Muscle of leg (tissue), 11 donors: ENCODE measurements around the gene ITGA2. TPM values are rescaled to one million over a fixed set of nuclear protein-coding genes. Genes with fewer than 3 reads are reported as not detected.

Source experiments
- DNase-seq: peaks from one replicate; pipeline ENCODE4 v3.0.0; 2013
- H3K27ac ChIP-seq: one replicate; pipeline ENCODE4 v1.5.1; 2013; ENCODE audit warnings: mild to moderate bottlenecking, low read length, control low read depth
- H3K27me3 ChIP-seq: one replicate; pipeline ENCODE4 v1.6.1; 2013; ENCODE audit warnings: low read length; ENCODE audit not compliant: control insufficient read depth, insufficient read depth
- H3K36me3 ChIP-seq: one replicate; pipeline ENCODE4 v1.6.1; 2013; ENCODE audit warnings: low read length; ENCODE audit not compliant: control insufficient read depth, insufficient read depth
- H3K4me1 ChIP-seq: one replicate; pipeline ENCODE4 v1.6.1; 2013; ENCODE audit warnings: low read length; ENCODE audit not compliant: control insufficient read depth, insufficient read depth
- H3K4me3 ChIP-seq: one replicate; pipeline ENCODE4 v1.5.1; 2013; ENCODE audit warnings: low read length, control low read depth
- H3K9me3 ChIP-seq: replicated peaks from 2 replicates; pipeline ENCODE4 v1.6.1; 2013; ENCODE audit warnings: low read depth, low read length; ENCODE audit not compliant: control insufficient read depth
- WGBS: methylation state at CpG from one replicate; pipeline ENCODE4 v1.1.5; 2013; ENCODE audit warnings: missing lambda C conversion rate; ENCODE audit not compliant: insufficient coverage; 5-methylcytosine and 5-hydroxymethylcytosine counted together
- polyA plus RNA-seq, 8 donors: library from polyadenylated mRNA; unstranded; fragments of 120-200 nt; gene quantifications; one replicate each; pipeline versions ENCODE4 v1.2.1 to v1.2.3, GENCODE V29; 2013; ENCODE audit warnings: inconsistent platforms in 1 of 8, low replicate concordance in 1 of 8; ENCODE audit not compliant: insufficient read length in 8 of 8, insufficient read depth in 1 of 8
- total RNA-seq: library from RNA; stranded (reverse); fragments of 120-200 nt; gene quantifications from one replicate; pipeline ENCODE4 v1.2.4, GENCODE V29; 2013

The ITGA2 gene
- total and polyA plus RNA-seq, 9 donors = 6.0 to 27.7 (median 9.5) TPM

- H3K4me3 ChIP-seq = no peak overlapping the region
- no peaks in the 10 kb centered on the region for H3K27me3 ChIP-seq
- H3K27ac ChIP-seq = no peak overlapping the region
- H3K36me3 ChIP-seq = no peaks in the 10 kb centered on the region
- H3K9me3 ChIP-seq = no peaks in the 10 kb centered on the region
- H3K4me1 ChIP-seq = no peaks in the 10 kb centered on the region
- no peak for DNase-seq
- no CpG with 5 or more reads among the region's 2 CpGs for WGBS
These were observed 82.1 kb downstream of the ITGA2 start for GRCh38 chr5:53071298-53071697.

- Histone ChIP-seq H3K27ac (no peak overlapping the region), H3K4me3 (no peak overlapping the region), H3K9me3 (no peaks in the 10 kb centered on the region), H3K36me3 (no peaks in the 10 kb centered on the region), H3K27me3 (no peaks in the 10 kb centered on the region), H3K4me1 (no peaks in the 10 kb centered on the region)
- DNase-seq = no peak
- WGBS = no CpG with 5 or more reads among the region's 2 CpGs
These were observed 82.6 kb downstream of the ITGA2 start for GRCh38 chr5:53071738-53072137.

- peak; percentile 85 for DNase-seq
- 33% methylated on average over 1 of the region's 2 CpGs for WGBS
These were observed 84.2 kb downstream of the ITGA2 start for GRCh38 chr5:53073348-53073747.

GRCh38 chr5:53076014-53076583 is 86.9 kb downstream of the ITGA2 start:
- Histone ChIP-seq H3K36me3 (no peaks in the 10 kb centered on the region), H3K4me1 (no peaks in the 10 kb centered on the region), H3K4me3 (no peak overlapping the region), H3K27ac (peak overlapping the region; percentile 45), H3K27me3 (no peaks in the 10 kb centered on the region), H3K9me3 (no peaks in the 10 kb centered on the region)
- DNase-seq = peak; percentile 93
- WGBS = 40% methylated on average over 1 of the region's 2 CpGs

More at GRCh38 chr5:53073348-53073747, 84.2 kb downstream of the ITGA2 start:
- Histone ChIP-seq H3K27ac (no peak overlapping the region), H3K4me3 (no peak overlapping the region), H3K27me3 (no peaks in the 10 kb centered on the region), H3K9me3 (no peaks in the 10 kb centered on the region), H3K4me1 (no peaks in the 10 kb centered on the region), H3K36me3 (no peaks in the 10 kb centered on the region)

GRCh38 chr5:53080271-53080670 is 91.1 kb downstream of the ITGA2 start:
- Histone ChIP-seq H3K9me3 (no peaks in the 10 kb centered on the region), H3K4me3 (no peak overlapping the region), H3K27me3 (no peaks in the 10 kb centered on the region), H3K27ac (no peak overlapping the region), H3K4me1 (peaks cover 6% of the 10 kb centered on the region), H3K36me3 (no peaks in the 10 kb centered on the region)
- WGBS = 100% methylated on average over 2 of the region's 4 CpGs
- no peak for DNase-seq

GRCh38 chr5:53083927-53084326 is 94.8 kb downstream of the ITGA2 start:
- no peaks in the 10 kb centered on the region for H3K27me3 ChIP-seq
- no peaks in the 10 kb centered on the region for H3K9me3 ChIP-seq
- H3K27ac ChIP-seq = peak overlapping the region; percentile 74
- no peaks in the 10 kb centered on the region for H3K36me3 ChIP-seq
- peak; percentile 90 for DNase-seq
- H3K4me3 ChIP-seq = no peak overlapping the region
- H3K4me1 ChIP-seq = peaks cover 13% of the 10 kb centered on the region

GRCh38 chr5:53084546-53085255 is 95.5 kb downstream of the ITGA2 start:
- Histone ChIP-seq H3K27ac (peak overlapping the region; percentile 74), H3K27me3 (no peaks in the 10 kb centered on the region), H3K36me3 (no peaks in the 10 kb centered on the region), H3K4me1 (peaks cover 13% of the 10 kb centered on the region), H3K4me3 (no peak overlapping the region), H3K9me3 (no peaks in the 10 kb centered on the region)
- peak; percentile 92 for DNase-seq
- WGBS = 13% methylated on average over 3 of the region's 4 CpGs

- H3K4me1 ChIP-seq = peaks cover 20% of the 10 kb centered on the region
- no peak for DNase-seq
- H3K9me3 ChIP-seq = no peaks in the 10 kb centered on the region
- H3K27me3 ChIP-seq = no peaks in the 10 kb centered on the region
- H3K36me3 ChIP-seq = no peaks in the 10 kb centered on the region
- H3K4me3 ChIP-seq = no peak overlapping the region
- no CpG with 5 or more reads among the region's 1 CpG for WGBS
- H3K27ac ChIP-seq = peak overlapping the region; percentile 21
These were observed 98.0 kb downstream of the ITGA2 start for GRCh38 chr5:53087171-53087570.

GRCh38 chr5:53087621-53088121 is 98.5 kb downstream of the ITGA2 start:
- no peak overlapping the region for H3K4me3 ChIP-seq
- WGBS = 50% methylated on average over 1 of the region's 1 CpG
- H3K9me3 ChIP-seq = no peaks in the 10 kb centered on the region
- H3K27ac ChIP-seq = peak overlapping the region; percentile 36
- H3K27me3 ChIP-seq = no peaks in the 10 kb centered on the region
- DNase-seq = peak; percentile 89
- peaks cover 20% of the 10 kb centered on the region for H3K4me1 ChIP-seq
- H3K36me3 ChIP-seq = no peaks in the 10 kb centered on the region

GRCh38 chr5:53089481-53089991 is 100.4 kb downstream of the ITGA2 start:
- Histone ChIP-seq H3K27me3 (no peaks in the 10 kb centered on the region), H3K9me3 (no peaks in the 10 kb centered on the region), H3K4me3 (no peak overlapping the region), H3K27ac (no peak overlapping the region), H3K36me3 (no peaks in the 10 kb centered on the region), H3K4me1 (peaks cover 16% of the 10 kb centered on the region)
- WGBS = 100% methylated on average over 1 of the region's 4 CpGs
- no peak for DNase-seq
